Calu3 (cell line): ENCODE data around the gene AGAP3. TPM values are rescaled to one million over a fixed set of nuclear protein-coding genes. Genes with fewer than 3 reads are reported as not detected.

Experiments used
- BruUV-seq: library from RNA; stranded (reverse); fragments of 400-500 nt; replicated peaks from 2 replicates; lab custom pipeline; 2021; lab: Mats Ljungman, UMichigan
- CTCF ChIA-PET: fragments of 300-600 bp; sonication (Branson Sonifier 250); formaldehyde crosslinking; loops from one replicate; lab custom pipeline; 2022; ENCODE audit warnings: antibody characterized with exemption; lab: Charles Lee
- DNase-seq: peaks from one replicate; pipeline ENCODE4 v3.0.0; 2022
- H3K27ac Mint-ChIP-seq: one replicate; pipeline ENCODE4 v1.8.0; 2022; ENCODE audit warnings: mixed read lengths; ENCODE audit not compliant: unreplicated experiment
- H3K27me3 Mint-ChIP-seq: one replicate; pipeline ENCODE4 v1.8.0; 2022; ENCODE audit warnings: mixed read lengths; ENCODE audit not compliant: unreplicated experiment
- H3K36me3 Mint-ChIP-seq: one replicate; pipeline ENCODE4 v1.8.0; 2022; ENCODE audit warnings: mild to moderate bottlenecking, moderate library complexity, mixed read lengths; ENCODE audit not compliant: insufficient read depth, unreplicated experiment
- H3K4me1 Mint-ChIP-seq: one replicate; pipeline ENCODE4 v1.8.0; 2022; ENCODE audit warnings: mild to moderate bottlenecking, low read depth, mixed read lengths; ENCODE audit not compliant: unreplicated experiment
- H3K4me3 Mint-ChIP-seq: one replicate; pipeline ENCODE4 v1.8.0; 2022; ENCODE audit warnings: mild to moderate bottlenecking, low read depth, moderate library complexity, mixed read lengths; ENCODE audit not compliant: unreplicated experiment
- H3K9me3 Mint-ChIP-seq: one replicate; pipeline ENCODE4 v1.8.0; 2022; ENCODE audit warnings: low read depth, mixed read lengths; ENCODE audit not compliant: unreplicated experiment
- intact Hi-C: fragments of 100-400 bp; cut with micrococcal nuclease; formaldehyde crosslinking; loops from one replicate; pipeline ENCODE4 v1.10.0; 2022; ENCODE audit not compliant: unreplicated experiment
- total RNA-seq: library from RNA; stranded (reverse); gene quantifications from 2 replicates; pipeline ENCODE4 v1.2.3, GENCODE V29; 2022
- TF ChIP-seq, protein P1 (sequence below): fragments of 200-600 bp; IDR thresholded peaks from one replicate; pipeline ENCODE4 v1.8.0; 2022; ENCODE audit warnings: antibody characterized with exemption; ENCODE audit not compliant: unreplicated experiment

Gene AGAP3
- total RNA-seq, 1 experiment from 2014 or later, result 73.4 TPM

- TF ChIP-seq, protein P1, sequence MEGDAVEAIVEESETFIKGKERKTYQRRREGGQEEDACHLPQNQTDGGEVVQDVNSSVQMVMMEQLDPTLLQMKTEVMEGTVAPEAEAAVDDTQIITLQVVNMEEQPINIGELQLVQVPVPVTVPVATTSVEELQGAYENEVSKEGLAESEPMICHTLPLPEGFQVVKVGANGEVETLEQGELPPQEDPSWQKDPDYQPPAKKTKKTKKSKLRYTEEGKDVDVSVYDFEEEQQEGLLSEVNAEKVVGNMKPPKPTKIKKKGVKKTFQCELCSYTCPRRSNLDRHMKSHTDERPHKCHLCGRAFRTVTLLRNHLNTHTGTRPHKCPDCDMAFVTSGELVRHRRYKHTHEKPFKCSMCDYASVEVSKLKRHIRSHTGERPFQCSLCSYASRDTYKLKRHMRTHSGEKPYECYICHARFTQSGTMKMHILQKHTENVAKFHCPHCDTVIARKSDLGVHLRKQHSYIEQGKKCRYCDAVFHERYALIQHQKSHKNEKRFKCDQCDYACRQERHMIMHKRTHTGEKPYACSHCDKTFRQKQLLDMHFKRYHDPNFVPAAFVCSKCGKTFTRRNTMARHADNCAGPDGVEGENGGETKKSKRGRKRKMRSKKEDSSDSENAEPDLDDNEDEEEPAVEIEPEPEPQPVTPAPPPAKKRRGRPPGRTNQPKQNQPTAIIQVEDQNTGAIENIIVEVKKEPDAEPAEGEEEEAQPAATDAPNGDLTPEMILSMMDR, result no peak
- BruUV-seq, result no TSS peak
- DNase-seq, result no peak
- no peaks in the 10 kb centered on the region for H3K4me1 Mint-ChIP-seq
- no peaks in the 10 kb centered on the region for H3K9me3 Mint-ChIP-seq
- CTCF ChIA-PET, result no interaction called here
- H3K27me3 Mint-ChIP-seq, result no peaks in the 10 kb centered on the region
- intact Hi-C loops, result no loop called here
- H3K36me3 Mint-ChIP-seq, result peaks cover 17% of the 10 kb centered on the region
- no peak overlapping the region for H3K4me3 Mint-ChIP-seq
- H3K27ac Mint-ChIP-seq, result no peak overlapping the region
These were observed 14.6 kb downstream of the AGAP3 start for GRCh38 chr7:151100921-151101320.

DNA sequence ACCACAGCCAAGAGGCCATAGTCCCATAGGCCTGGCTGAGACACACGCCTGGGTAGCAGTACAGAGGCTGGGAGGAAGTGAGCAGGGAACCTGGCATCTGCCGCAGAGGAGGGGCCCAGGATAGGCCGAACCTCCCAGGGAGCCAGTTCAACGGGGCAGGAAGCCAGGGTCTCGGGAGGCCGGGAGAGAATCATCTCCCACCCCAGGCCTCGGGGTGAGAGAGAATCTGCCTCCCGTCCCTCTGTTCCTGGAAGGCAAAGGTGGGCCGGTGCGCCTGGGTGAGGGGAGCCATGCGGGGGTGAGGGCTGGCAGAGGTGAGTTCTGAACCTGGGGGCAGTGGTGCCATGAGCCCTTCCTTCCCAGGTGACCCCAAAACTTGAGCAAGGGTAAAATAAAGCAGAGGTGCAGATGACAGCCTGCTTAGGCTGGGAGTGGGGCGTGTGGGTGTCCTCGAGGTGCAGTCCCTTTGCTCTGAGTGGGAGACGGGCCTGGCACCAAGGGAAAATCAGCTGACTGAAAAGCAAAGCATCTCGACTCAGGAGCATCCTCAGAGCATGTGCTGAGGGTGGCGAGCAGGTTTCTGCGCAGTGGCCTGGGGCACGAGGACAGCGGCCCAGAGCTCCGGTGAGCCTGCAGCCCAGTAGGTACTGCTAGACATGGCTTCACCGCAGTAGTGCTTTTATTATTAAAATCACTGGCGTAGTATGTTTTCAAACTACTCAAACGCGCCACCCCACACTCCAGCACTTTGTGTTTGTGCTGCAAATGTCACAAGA lies 15.5 kb downstream of the AGAP3 start:
- no peak for DNase-seq
- Mint-ChIP-seq H3K27ac (no peak overlapping the region), H3K27me3 (no peaks in the 10 kb centered on the region), H3K4me3 (no peak overlapping the region), H3K9me3 (no peaks in the 10 kb centered on the region), H3K36me3 (peaks cover 11% of the 10 kb centered on the region), H3K4me1 (no peaks in the 10 kb centered on the region)
- BruUV-seq, result no TSS peak
- TF ChIP-seq, protein P1, result no peak
- CTCF ChIA-PET, result no interaction called here
- intact Hi-C loops, result no loop called here

DNA sequence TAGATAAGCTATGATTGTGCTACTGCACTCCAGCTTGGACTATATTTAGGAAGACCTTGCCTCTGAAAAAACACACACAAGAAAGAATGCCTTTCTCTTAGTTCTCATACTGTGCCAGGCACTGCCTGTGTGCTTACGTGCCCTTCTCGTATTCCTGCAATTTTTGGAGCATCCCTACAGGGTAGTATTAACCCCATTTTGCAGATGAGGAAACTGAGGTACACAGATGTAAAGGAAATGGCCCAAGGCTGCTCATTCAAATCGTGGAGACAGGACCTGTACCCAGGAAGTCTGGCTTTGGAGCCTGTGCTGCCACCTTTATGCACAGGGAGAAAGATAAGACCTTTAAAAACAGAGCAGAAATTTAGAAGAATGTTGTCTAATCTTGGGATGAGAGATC lies 16.7 kb downstream of the AGAP3 start:
- TF ChIP-seq, protein P1, result no peak
- Mint-ChIP-seq H3K4me1 (no peaks in the 10 kb centered on the region), H3K36me3 (peaks cover 11% of the 10 kb centered on the region), H3K9me3 (no peaks in the 10 kb centered on the region), H3K27me3 (no peaks in the 10 kb centered on the region), H3K27ac (no peak overlapping the region), H3K4me3 (no peak overlapping the region)
- CTCF ChIA-PET, result no interaction called here
- DNase-seq, result no peak
- BruUV-seq, result no TSS peak
- intact Hi-C loops, result no loop called here

GRCh38 chr7:151103973-151104372 lies 17.7 kb downstream of the AGAP3 start:
- Mint-ChIP-seq H3K27me3 (no peaks in the 10 kb centered on the region), H3K27ac (no peak overlapping the region), H3K9me3 (no peaks in the 10 kb centered on the region), H3K4me1 (no peaks in the 10 kb centered on the region), H3K4me3 (no peak overlapping the region), H3K36me3 (peaks cover 11% of the 10 kb centered on the region)
- intact Hi-C loops, result no loop called here
- no TSS peak for BruUV-seq
- CTCF ChIA-PET, result no interaction called here
- no peak for DNase-seq
- TF ChIP-seq, protein P1, result no peak
